K562 (cell line): ENCODE data around the gene LYPD5. TPM values are rescaled to one million over a fixed set of nuclear protein-coding genes. Genes with fewer than 3 reads are reported as not detected.

Source experiments
- ARNT ChIP-seq, 2 experiments: fragments of 450-650 bp; IDR thresholded peaks; 2 replicates each; pipeline ENCODE4 v1.6.1; 2016; ENCODE audit warnings: mild to moderate bottlenecking in 1 of 2
- BCL6 ChIP-seq: fragments of 250-450 bp; sonication (Bioruptor Pico); IDR thresholded peaks from 2 replicates; pipeline ENCODE4 v1.4.0; 2020
- CAMTA2 ChIP-seq: fragments of 250-450 bp; sonication (Bioruptor Pico); conservative IDR thresholded peaks from 2 replicates; pipeline ENCODE4 v1.5.1; 2022
- EZH2 ChIP-seq: IDR thresholded peaks from 2 replicates; pipeline ENCODE4 v1.6.1; 2012; ENCODE audit warnings: low read depth, mild to moderate bottlenecking, inconsistent platforms, low read length, borderline replicate concordance
- FOXP1 ChIP-seq: sonication (generic); formaldehyde crosslinking; IDR thresholded peaks from 2 replicates; pipeline ENCODE4 v1.8.0; 2022; ENCODE audit warnings: mild to moderate bottlenecking, missing genetic modification reagents
- RAD21 ChIP-seq, 2 experiments: fragments of 250-450 bp in 1 of 2; fragments of 450-650 bp in 1 of 2; sonication (Bioruptor Pico) in 1 of 2; formaldehyde crosslinking in 1 of 2; IDR thresholded peaks in 1 of 2; conservative IDR thresholded peaks in 1 of 2; 2 replicates each; pipeline versions ENCODE4 v1.4.0 to v1.8.0; 2020 to 2022; ENCODE audit warnings: mild to moderate bottlenecking in 2 of 2, moderate library complexity in 1 of 2
- RBM25 ChIP-seq: fragments of 200-400 bp; formaldehyde crosslinking; IDR thresholded peaks from 2 replicates; pipeline ENCODE4 v1.6.1; 2018; ENCODE audit warnings: low read length, low read depth, moderate library complexity; ENCODE audit not compliant: severe bottlenecking
- SMAD1 ChIP-seq: fragments of 150-350 bp; IDR thresholded peaks from 2 replicates; pipeline ENCODE4 v1.6.1; 2014; ENCODE audit warnings: low read length, low read depth; ENCODE audit not compliant: partially characterized antibody
- SOX6 ChIP-seq: fragments of 450-650 bp; IDR thresholded peaks from 2 replicates; pipeline ENCODE4 v1.6.1; 2014; ENCODE audit warnings: mild to moderate bottlenecking
- TEAD1 ChIP-seq, 2 experiments: fragments of 450-650 bp in 1 of 2; sonication (generic) in 1 of 2; formaldehyde crosslinking; IDR thresholded peaks; 2 replicates each; pipeline versions ENCODE4 v1.4.0 to v1.8.0; 2020 to 2022; ENCODE audit warnings: mild to moderate bottlenecking in 2 of 2, missing genetic modification reagents in 1 of 2
- THRAP3 ChIP-seq: fragments of 450-650 bp; IDR thresholded peaks from 2 replicates; pipeline ENCODE4 v1.6.1; 2016; ENCODE audit warnings: mild to moderate bottlenecking, inconsistent platforms, borderline replicate concordance
- ZNF253 ChIP-seq: fragments of 250-450 bp; sonication (Bioruptor Pico); conservative IDR thresholded peaks from 2 replicates; pipeline ENCODE4 v1.6.1; 2021; ENCODE audit warnings: mild to moderate bottlenecking
- ZNF79 ChIP-seq: fragments of 250-450 bp; sonication (Bioruptor Pico); IDR thresholded peaks from 2 replicates; pipeline ENCODE4 v1.4.0; 2020; ENCODE audit warnings: low read depth, mild to moderate bottlenecking, moderate library complexity
- polyA plus RNA-seq, 8 experiments: library from polyadenylated mRNA; depleted of rRNA in 4 of 8; stranded (reverse) in 5 of 8; unstranded in 3 of 8; fragments of >200 nt; fragmentation: Nextera tagmentation in 2 of 8; fragmentation: Illumina TruSeq in 1 of 8; extraction: Ambion mirVana in 2 of 8; extraction: Trizol in 1 of 8; gene quantifications; 2 replicates each; pipeline versions ENCODE4 v1.2.1 to v1.2.3, GENCODE V29; 2011 to 2014; ENCODE audit warnings: inconsistent platforms in 1 of 8, missing spikeins in 1 of 8
- total RNA-seq, 7 experiments: library from RNA; depleted of rRNA in 6 of 7; stranded (reverse); fragments of >200 nt in 6 of 7; fragmentation: Illumina TruSeq in 2 of 7; extraction: Trizol in 2 of 7; gene quantifications; 2 replicates each; pipeline versions ENCODE4 v1.2.1 to v1.2.3, GENCODE V29; 2011 to 2021; ENCODE audit warnings: low replicate concordance in 1 of 7
- TF ChIP-seq, protein P1 (sequence below): fragments of 450-650 bp; formaldehyde crosslinking; IDR thresholded peaks from 2 replicates; pipeline ENCODE4 v1.4.0; 2020; ENCODE audit warnings: mild to moderate bottlenecking, moderate library complexity
- TF ChIP-seq, protein P2 (sequence below): sonication (generic); formaldehyde crosslinking; IDR thresholded peaks from 2 replicates; pipeline ENCODE4 v1.9.0; 2022; ENCODE audit warnings: mild to moderate bottlenecking, missing genetic modification reagents
- TF ChIP-seq, protein P3 (sequence below): fragments of 250-450 bp; sonication (Bioruptor Pico); IDR thresholded peaks from 2 replicates; pipeline ENCODE4 v1.8.0; 2021; ENCODE audit warnings: moderate library complexity, mild to moderate bottlenecking, inconsistent platforms
- TF ChIP-seq, protein P4 (sequence below), 2 experiments: fragments of 450-650 bp; IDR thresholded peaks; 2 replicates each; pipeline ENCODE4 v1.6.1; 2016; ENCODE audit warnings: mild to moderate bottlenecking in 2 of 2, borderline replicate concordance in 1 of 2, low read depth in 1 of 2, moderate library complexity in 1 of 2

The LYPD5 gene
- total and polyA plus RNA-seq, 9 of the 15 experiments (the other 6 are each of a cell fraction or from before 2014, with no cell fraction given): 0.03 to 0.22 (median 0.10) TPM; not detected in 3

DNA sequence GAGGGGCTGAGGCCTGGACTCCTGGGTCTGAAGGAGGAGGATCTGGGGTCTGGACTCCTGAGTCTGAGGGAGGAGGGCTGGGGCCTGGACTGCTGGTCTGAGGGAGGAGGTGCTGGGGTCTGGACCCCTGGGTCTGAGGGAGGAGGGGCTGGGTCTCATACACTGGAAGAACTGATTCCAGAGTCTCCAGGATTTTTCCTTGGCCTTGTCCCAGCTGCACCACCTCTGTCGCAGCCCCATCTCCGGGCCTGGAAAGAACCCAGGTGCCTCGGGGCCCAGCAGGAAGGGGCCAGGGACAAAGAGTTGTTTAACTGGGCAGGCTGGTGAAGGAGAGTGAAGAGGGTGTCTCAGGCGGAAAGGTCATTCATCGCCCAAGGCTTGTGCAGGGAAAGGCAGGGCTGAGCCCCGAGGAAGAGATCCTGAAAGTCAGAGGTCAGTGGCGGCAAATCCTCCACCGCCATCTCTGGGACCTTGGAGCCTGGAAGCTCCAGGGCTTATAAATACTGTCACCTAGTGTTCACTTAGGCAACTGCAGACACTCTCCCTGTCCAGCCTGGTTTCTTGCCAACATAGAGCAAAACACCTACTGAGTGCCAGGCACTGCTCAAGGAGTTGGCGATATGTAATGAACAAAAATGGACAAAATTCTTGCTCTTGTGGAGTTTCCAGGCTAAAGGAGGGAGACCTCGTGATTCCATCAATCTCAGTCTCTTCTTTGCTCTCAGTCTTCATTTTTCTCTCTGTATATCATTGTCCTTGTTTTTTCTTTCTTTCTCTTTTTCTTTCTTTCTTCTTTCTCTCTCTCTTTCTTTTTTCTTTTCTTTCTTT, 17.1 kb downstream of the LYPD5 start (continued):
- TF ChIP-seq RAD21 (CRISPR knock-in tag; conservative IDR thresholded peaks at IDR 0.05 in 1 of 2, IDR thresholded peaks at IDR 0.05 in 1 of 2): peak; percentile 95 to 98
- TF ChIP-seq, protein P1, sequence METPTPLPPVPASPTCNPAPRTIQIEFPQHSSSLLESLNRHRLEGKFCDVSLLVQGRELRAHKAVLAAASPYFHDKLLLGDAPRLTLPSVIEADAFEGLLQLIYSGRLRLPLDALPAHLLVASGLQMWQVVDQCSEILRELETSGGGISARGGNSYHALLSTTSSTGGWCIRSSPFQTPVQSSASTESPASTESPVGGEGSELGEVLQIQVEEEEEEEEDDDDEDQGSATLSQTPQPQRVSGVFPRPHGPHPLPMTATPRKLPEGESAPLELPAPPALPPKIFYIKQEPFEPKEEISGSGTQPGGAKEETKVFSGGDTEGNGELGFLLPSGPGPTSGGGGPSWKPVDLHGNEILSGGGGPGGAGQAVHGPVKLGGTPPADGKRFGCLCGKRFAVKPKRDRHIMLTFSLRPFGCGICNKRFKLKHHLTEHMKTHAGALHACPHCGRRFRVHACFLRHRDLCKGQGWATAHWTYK (CRISPR knock-in tag): no peak
- TF ChIP-seq, protein P2, sequence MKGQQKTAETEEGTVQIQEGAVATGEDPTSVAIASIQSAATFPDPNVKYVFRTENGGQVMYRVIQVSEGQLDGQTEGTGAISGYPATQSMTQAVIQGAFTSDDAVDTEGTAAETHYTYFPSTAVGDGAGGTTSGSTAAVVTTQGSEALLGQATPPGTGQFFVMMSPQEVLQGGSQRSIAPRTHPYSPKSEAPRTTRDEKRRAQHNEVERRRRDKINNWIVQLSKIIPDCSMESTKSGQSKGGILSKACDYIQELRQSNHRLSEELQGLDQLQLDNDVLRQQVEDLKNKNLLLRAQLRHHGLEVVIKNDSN (CRISPR knock-in tag): no peak
- TF ChIP-seq ZNF79 (CRISPR knock-in tag): no peak
- TF ChIP-seq RBM25: no peak
- TF ChIP-seq SMAD1: peak; percentile 30
- no peak for TF ChIP-seq BCL6
- TF ChIP-seq TEAD1 (CRISPR knock-in tag; IDR thresholded peaks at IDR 0.05): no peak
- TF ChIP-seq EZH2: no peak
- TF ChIP-seq, protein P3, sequence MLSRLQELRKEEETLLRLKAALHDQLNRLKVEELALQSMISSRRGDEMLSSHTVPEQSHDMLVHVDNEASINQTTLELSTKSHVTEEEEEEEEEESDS (CRISPR knock-in tag): no peak
- TF ChIP-seq, protein P4, sequence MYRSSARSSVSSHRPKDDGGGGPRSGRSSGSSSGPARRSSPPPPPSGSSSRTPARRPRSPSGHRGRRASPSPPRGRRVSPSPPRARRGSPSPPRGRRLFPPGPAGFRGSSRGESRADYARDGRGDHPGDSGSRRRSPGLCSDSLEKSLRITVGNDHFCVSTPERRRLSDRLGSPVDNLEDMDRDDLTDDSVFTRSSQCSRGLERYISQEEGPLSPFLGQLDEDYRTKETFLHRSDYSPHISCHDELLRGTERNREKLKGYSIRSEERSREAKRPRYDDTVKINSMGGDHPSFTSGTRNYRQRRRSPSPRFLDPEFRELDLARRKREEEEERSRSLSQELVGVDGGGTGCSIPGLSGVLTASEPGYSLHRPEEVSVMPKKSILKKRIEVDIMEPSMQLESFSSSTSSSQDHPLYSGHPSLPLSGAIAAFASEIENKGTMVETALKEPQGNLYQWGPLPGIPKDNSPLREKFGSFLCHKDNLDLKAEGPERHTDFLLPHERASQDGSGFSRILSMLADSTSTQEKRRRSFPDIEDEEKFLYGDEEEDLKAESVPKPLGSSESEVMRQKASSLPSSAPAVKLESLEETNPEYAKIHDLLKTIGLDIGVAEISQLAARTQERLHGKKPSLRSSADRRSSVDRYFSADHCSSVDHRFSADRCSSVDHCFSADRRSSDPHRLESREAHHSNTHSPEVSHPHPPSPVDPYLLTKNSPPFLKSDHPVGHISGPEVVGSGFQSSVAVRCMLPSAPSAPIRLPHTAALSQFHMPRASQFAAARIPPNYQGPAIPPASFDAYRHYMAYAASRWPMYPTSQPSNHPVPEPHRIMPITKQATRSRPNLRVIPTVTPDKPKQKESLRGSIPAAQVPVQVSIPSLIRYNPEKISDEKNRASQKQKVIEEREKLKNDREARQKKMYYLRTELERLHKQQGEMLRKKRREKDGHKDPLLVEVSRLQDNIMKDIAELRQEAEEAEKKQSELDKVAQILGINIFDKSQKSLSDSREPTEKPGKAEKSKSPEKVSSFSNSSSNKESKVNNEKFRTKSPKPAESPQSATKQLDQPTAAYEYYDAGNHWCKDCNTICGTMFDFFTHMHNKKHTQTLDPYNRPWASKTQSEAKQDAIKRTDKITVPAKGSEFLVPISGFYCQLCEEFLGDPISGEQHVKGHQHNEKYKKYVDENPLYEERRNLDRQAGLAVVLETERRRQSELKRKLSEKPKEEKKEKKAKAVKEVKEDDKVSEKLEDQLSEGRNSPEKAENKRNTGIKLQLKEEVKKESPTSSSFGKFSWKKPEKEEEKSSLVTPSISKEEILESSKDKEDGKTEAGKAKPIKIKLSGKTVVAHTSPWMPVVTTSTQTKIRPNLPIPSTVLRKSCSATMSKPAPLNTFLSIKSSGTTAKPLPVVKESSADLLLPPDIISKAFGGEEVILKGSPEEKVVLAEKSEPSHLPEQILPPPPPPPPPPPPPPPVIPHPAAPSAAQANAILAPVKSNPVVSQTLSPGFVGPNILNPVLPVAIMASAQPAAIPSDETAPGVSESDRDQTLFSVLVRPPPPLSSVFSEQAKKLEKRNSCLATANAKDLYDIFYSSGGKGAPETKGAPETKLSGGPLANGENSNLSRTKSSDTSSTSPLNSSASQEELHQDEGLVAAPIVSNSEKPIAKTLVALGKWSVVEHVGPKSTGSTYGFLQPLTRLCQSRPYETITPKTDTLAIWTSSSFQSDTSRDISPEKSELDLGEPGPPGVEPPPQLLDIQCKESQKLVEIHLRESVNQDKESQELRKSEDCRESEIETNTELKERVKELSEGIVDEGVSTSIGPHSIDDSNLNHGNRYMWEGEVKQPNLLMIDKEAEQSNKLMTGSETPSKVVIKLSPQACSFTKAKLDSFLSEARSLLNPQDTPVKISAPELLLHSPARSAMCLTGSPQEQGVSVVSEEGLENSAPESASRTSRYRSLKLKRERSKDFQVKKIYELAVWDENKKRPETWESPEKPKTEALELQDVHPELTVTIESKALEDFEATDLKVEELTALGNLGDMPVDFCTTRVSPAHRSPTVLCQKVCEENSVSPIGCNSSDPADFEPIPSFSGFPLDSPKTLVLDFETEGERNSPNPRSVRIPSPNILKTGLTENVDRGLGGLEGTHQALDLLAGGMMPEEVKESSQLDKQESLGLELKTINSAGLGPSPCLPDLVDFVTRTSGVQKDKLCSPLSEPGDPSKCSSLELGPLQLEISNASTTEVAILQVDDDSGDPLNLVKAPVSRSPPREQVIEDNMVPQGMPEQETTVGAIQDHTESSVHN (IDR thresholded peaks at IDR 0.05; ENCODE audit: borderline replicate concordance in 1 of 2, low read depth in 1 of 2): no peak
- 0 out of 4 replicates have a peak, but pooled peaks of 1 of the 2 experiments have one; percentile 45 for TF ChIP-seq ARNT (IDR thresholded peaks at IDR 0.05)
- no peak for TF ChIP-seq CAMTA2 (CRISPR knock-in tag)
- no peak for TF ChIP-seq THRAP3
- TF ChIP-seq SOX6: peak; percentile 9; the same call in 1 of the 2 replicates
- no peak for TF ChIP-seq FOXP1
- no peak for TF ChIP-seq ZNF253
